Activated CD8-positive, alpha-beta memory T cell treated with anti-CD3 and anti-CD28 coated beads for 36 hours (primary cell): ENCODE measurements around the gene GEMIN4. TPM values are rescaled to one million over a fixed set of nuclear protein-coding genes. Genes with fewer than 3 reads are reported as not detected.

Source experiments
- total RNA-seq, 2 experiments: library from RNA; stranded (reverse); gene quantifications; one replicate each; pipeline ENCODE4 v1.2.3, GENCODE V29; 2021

GEMIN4 gene
- total RNA-seq, 2 experiments from 2014 or later, result 58.3 to 62.5 TPM

Other genes with a start within 250 kb of the GEMIN4 start
- 10 to 100 TPM; 57.2 to 62.0 TPM for gene VPS53, start 37.4 kb downstream of the GEMIN4 start, total RNA-seq
- gene TLCD3A, start 19.7 kb downstream of the GEMIN4 start, total RNA-seq, result 10 to 100 TPM; 22.4 to 23.6 TPM
- 10 to 100 TPM; 80.3 to 82.4 TPM for gene GLOD4, start 30.0 kb upstream of the GEMIN4 start, total RNA-seq
- 10 to 100 TPM; 37.9 to 40.1 TPM for gene MRM3, start 30.1 kb upstream of the GEMIN4 start, total RNA-seq
- under 1 TPM; 0.13 to 0.25 TPM for gene NXN, start 227.5 kb upstream of the GEMIN4 start, total RNA-seq
- gene TIMM22, start 244.9 kb upstream of the GEMIN4 start, total RNA-seq, result 10 to 100 TPM; 18.9 to 19.1 TPM